IPS DF 4.7 (cell line): Measurements from ENCODE around the gene SLC20A1.
"Not testable (repeated sequence)": the region's sequence is repeated elsewhere in the genome, so short reads cannot be mapped to it uniquely, and the experiment has no call there.

Source experiments
- DNase-seq: peaks from one replicate; pipeline ENCODE4 v3.0.0-alpha.2; 2013; ENCODE audit warnings: low spot score; ENCODE audit errors: extremely low read depth

SLC20A1 gene

GRCh38 chr2:112645310-112646101, at the start of gene SLC20A1:
SLC20A1 (plus strand) TSS chr2:112645939; CDS start chr2:112646829, 890 bp downstream.
- peak; percentile 72 for DNase-seq

DNA sequence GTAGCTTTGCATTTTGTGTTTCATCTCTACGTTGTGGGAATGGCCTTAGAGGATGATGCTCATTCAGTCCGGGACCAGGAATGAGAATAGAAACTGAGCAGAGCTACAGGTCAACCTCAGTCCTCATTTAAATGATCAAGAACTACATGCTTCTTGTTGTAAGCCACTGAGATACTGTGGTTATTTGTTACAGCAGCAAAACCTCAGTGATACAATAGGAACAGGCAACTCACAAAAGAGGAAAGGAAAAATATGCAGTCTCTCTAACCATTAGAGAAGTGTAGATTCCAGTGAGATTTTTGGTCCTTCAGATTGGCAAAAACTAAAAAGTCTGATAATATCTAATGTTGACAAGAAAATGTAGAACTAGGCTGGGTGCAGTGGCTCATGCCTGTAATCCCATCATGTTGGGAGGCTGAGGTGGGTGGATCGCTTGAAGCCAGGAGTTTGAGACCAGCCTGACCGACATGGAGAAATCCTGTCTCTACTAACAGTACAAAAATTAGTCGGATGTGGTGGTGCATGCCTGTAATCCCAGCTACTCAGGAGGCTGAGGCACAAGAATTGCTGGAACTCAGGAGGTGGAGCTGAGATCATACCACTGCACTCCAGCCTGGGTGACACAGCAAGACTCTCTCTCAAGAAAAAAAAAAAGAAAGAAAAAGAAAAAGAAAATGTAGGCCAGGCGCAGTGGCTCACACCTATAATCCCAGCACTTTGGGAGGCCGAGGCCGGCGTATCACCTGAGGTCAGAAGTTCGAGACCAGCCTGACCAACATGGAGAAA, 48.0 kb upstream of the SLC20A1 start:
- DNase-seq = no peak

GRCh38 chr2:112600634-112601033, 45.1 kb upstream of the SLC20A1 start:
- no peak for DNase-seq

DNA sequence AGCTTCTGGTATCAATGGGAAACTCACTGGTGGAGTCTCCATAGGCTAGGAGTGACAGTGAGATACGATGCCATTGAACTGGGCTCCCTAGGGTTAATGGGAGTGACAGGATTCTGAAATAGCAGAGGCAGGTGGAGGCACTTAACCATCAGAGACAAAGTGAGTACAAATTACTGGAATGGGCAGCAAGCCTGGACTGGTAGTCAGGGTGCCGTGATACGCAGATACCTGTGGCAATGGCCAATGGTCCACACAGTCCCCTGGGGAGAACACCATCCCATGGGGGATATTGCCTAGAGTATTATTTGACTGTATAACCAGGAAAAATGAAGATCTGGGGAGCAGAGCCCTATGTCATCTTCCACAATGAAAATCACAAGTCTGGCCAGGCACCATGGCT, 44.0 kb upstream of the SLC20A1 start:
- no peak for DNase-seq

GRCh38 chr2:112602917-112603316, 42.8 kb upstream of the SLC20A1 start:
- no peak for DNase-seq

- no peak for DNase-seq
Measured at GRCh38 chr2:112603731-112604130, 42.0 kb upstream of the SLC20A1 start.

GRCh38 chr2:112604952-112605351, 40.8 kb upstream of the SLC20A1 start:
- DNase-seq = no peak

- DNase-seq = no peak
Measured at GRCh38 chr2:112605926-112606325, 39.8 kb upstream of the SLC20A1 start.

DNA sequence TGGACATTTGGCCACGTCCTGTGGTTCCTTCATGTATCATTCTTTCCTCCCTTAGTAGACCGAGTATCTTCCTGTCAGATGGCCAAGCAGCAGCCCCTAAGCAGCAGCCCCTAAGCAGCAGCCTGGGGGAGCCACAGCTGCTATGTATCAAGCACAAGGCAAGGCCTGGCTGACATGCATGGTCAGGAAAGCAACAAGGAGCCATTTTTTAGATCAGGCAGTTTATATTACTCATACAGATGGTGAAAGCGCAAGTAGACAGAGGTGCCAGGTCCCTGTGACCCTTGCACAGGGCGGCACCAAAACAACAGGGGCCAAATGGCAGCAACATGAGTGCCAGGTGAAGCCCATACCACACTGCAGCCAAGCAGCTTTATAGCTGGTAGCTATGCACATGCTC, 39.2 kb upstream of the SLC20A1 start:
- no peak for DNase-seq

GRCh38 chr2:112607680-112608438, 37.9 kb upstream of the SLC20A1 start:
- no peak for DNase-seq

DNA sequence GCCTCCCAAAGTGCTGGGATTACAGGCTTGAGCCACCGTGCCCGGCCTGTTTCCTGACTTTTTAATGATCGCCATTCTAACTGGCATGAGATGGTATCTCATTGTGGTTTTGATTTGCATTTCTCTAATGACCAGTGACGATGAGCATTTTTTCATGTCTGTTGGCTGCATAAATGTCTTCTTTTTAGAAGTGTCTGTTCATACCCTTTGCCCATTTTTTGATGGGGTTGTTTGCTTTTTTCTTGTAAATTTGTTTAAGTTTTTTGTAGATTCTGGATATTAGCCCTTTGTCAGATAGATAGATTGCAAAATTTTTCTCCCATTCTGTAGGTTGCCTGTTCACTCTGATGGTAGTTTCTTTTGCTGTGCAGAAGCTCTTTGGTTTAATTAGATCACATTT, 36.4 kb upstream of the SLC20A1 start:
- DNase-seq = not testable (repeated sequence)

GRCh38 chr2:112612283-112612682, 33.5 kb upstream of the SLC20A1 start:
- DNase-seq = not testable (repeated sequence)

GRCh38 chr2:112614201-112614840, 31.4 kb upstream of the SLC20A1 start:
- DNase-seq = no peak

- DNase-seq = no peak
Measured at GRCh38 chr2:112615051-112615450, 30.7 kb upstream of the SLC20A1 start.

GRCh38 chr2:112615798-112616197, 29.9 kb upstream of the SLC20A1 start:
- DNase-seq = not testable (repeated sequence)

DNA sequence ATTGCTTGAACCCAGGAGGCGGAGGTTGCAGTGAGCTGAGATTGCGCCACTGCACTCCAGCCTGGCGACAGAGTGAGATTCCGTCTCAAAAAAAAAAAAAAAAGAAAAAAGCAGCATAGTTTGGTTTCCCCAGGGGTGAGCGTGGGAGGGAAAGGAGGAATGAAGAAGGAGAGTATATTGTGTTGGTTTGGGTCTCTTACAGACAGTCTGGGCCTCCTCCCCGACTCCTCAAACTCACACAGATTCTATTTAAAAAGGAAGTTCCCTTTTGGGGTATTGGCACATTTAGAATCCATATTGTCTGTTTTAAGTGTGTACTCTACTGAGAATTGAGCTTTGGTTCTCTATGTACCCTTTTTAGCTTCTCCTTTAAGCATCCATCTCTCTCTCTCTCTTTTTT, 27.4 kb upstream of the SLC20A1 start:
- no peak for DNase-seq

GRCh38 chr2:112621790-112622527, 23.8 kb upstream of the SLC20A1 start:
- DNase-seq = no peak

GRCh38 chr2:112622528-112622849, 23.2 kb upstream of the SLC20A1 start:
- DNase-seq = no peak

DNA sequence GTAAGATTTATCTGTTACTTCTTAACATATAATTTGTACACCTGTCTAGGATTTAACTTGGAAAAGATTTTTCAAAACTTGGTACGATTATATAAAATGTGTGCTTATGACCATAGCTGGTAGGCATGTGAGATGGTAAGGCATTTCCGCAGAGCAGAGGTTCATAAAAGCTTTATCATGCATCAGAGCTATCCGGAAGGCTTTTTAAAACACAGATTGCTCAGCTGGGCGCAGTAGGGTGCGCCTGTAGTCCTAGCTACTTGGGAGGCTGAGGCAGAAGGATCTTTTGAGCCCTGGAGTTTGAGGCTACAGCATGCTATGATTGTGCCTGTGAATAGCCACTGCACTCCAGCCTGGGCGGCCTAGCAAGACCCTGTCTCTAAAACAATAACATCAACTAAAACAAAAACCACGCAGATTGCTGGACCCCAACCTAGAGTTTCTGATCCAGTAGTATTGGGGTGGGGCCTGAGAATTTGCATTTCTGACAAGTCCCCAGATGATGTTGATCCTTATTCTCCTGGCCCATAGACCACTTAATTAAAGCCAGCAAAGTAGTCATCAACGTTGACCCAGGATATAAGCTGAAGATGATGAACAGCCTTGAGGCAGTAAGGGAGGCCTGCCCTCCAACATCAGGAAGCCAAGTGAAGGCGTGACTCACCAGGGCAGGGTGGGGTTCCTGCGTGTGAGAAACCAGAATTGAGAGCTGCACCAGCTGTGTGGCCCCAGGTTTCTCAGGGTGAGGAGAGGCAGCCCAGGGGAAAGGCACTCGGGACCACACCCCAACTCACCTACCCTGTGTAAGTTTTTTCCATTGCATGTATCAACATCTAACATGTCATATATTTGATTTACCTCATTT, 21.6 kb upstream of the SLC20A1 start:
- no peak for DNase-seq
